Ovary (tissue), 3 donors: Measurements from ENCODE around the gene SRSF8.

Experiments used
- EP300 ChIP-seq: sonication (generic); formaldehyde crosslinking; IDR thresholded peaks from one replicate; pipeline ENCODE4 v1.6.1; 2017; ENCODE audit warnings: antibody characterized with exemption
- POLR2A ChIP-seq: fragments of 450-650 bp; IDR thresholded peaks from one replicate; pipeline ENCODE4 v1.6.1; 2017; ENCODE audit warnings: antibody characterized with exemption, mild to moderate bottlenecking, moderate library complexity
- TF ChIP-seq, protein P1 (sequence below), 3 donors: fragments of 450-650 bp in 2 of 3; fragments of 200-600 bp in 1 of 3; IDR thresholded peaks; one replicate each; pipeline versions ENCODE4 v1.5.1 to v1.8.0; 2016 to 2022; ENCODE audit warnings: antibody characterized with exemption in 3 of 3, mild to moderate bottlenecking in 1 of 3
- donor health status: DM: no; HTN: no; CAD: no.

DNA sequence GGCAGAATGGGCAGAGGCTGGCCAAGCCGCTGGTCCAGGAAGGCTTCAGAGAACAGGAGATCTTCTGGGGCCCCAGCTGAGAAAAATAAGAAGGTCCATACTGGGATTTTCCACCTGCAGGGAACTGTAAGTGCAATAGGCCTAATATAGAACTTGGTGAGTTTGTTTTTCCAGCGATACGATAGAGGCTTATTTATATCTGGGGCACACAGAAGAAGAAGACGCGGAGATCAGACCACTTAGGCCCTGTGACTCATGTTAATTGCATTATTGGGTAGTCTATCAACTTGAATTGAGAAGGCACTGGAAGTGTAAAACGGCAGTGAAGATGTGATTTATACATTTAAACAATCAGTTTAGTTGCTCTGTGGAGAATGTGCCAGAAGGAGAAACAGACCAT, 7.7 kb upstream of the SRSF8 start:
- TF ChIP-seq EP300 (no peak), POLR2A (no peak)
- TF ChIP-seq, protein P1, sequence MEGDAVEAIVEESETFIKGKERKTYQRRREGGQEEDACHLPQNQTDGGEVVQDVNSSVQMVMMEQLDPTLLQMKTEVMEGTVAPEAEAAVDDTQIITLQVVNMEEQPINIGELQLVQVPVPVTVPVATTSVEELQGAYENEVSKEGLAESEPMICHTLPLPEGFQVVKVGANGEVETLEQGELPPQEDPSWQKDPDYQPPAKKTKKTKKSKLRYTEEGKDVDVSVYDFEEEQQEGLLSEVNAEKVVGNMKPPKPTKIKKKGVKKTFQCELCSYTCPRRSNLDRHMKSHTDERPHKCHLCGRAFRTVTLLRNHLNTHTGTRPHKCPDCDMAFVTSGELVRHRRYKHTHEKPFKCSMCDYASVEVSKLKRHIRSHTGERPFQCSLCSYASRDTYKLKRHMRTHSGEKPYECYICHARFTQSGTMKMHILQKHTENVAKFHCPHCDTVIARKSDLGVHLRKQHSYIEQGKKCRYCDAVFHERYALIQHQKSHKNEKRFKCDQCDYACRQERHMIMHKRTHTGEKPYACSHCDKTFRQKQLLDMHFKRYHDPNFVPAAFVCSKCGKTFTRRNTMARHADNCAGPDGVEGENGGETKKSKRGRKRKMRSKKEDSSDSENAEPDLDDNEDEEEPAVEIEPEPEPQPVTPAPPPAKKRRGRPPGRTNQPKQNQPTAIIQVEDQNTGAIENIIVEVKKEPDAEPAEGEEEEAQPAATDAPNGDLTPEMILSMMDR (IDR thresholded peaks at IDR 0.05), result no peak
